T47D (cell line): Measurements from ENCODE around the gene FOXO3.

Experiments used
- DNase-seq, 2 experiments: peaks; one replicate each; pipeline versions ENCODE4 v3.0.0 to v3.0.0-alpha.2; 2011 to 2012; ENCODE audit warnings: low read depth in 1 of 2, low spot score in 1 of 2
- JUND ChIP-seq: IDR thresholded peaks from 2 replicates; pipeline ENCODE4 v1.6.1; 2012; ENCODE audit warnings: low read depth
- in situ Hi-C: cut with HindIII; loops from 2 replicates; pipeline ENCODE4 v1.10.0; 2016; ENCODE audit warnings: low sequenced_read_pairs, low pct_unique_long_range_greater_than_20kb

FOXO3 gene

GRCh38 chr6:108726726-108727339 lies 166.1 kb downstream of the FOXO3 start:
- no peak for DNase-seq
- TF ChIP-seq JUND, result no peak
- in situ Hi-C loops, result no loop called here

- DNase-seq, result no peak
- no peak for TF ChIP-seq JUND
- in situ Hi-C loops, result no loop called here
Observed at GRCh38 chr6:108727966-108728730, 167.4 kb downstream of the FOXO3 start.

GRCh38 chr6:108728826-108729225 lies 168.1 kb downstream of the FOXO3 start:
- peak in 1 of 2 experiments; percentile 23 for DNase-seq
- no peak for TF ChIP-seq JUND
- in situ Hi-C loops, result no loop called here

GRCh38 chr6:108730635-108731515 lies 170.2 kb downstream of the FOXO3 start:
- in situ Hi-C loops, result no loop called here
- TF ChIP-seq JUND, result no peak
- no peak for DNase-seq

GRCh38 chr6:108732091-108732870 lies 171.6 kb downstream of the FOXO3 start:
- in situ Hi-C loops, result no loop called here
- no peak for TF ChIP-seq JUND
- DNase-seq, result no peak

GRCh38 chr6:108733051-108733450 lies 172.3 kb downstream of the FOXO3 start:
- in situ Hi-C loops, result no loop called here
- TF ChIP-seq JUND, result no peak
- no peak for DNase-seq

- no peak for DNase-seq
- TF ChIP-seq JUND, result no peak
- in situ Hi-C loops, result no loop called here
Observed at GRCh38 chr6:108733706-108734265, 173.1 kb downstream of the FOXO3 start.
